ENCODE results near the gene QKI. TPM values are rescaled to one million over a fixed set of nuclear protein-coding genes. Genes with fewer than 3 reads are reported as not detected.
"Not testable (repeated sequence)": the region's sequence is repeated elsewhere in the genome, so short reads cannot be mapped to it uniquely, and the experiment has no call there.

The QKI gene
- total RNA-seq, 2 donors from 2014 or later: 9.1 to 28.0 TPM

DNA sequence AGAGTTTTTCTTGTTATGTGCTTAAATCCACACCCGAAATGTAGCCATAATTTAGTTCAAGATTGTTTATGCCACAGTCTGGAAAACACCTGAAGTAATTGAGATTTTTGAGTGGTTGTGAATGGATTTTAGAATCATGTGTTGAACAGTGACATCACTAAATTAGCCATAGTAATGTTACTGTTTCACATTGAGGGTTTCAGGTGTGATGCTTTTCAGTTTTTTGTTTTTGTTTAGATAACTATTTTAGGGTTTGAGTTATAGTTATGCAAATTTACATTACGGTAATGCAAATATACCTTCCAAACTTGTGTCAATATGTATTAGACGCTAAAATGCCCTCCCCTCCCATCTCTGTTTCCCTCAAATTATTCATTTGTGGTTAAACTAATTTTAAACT lies 22.9 kb downstream of the QKI start:
- intact Hi-C loops (cut with DNase I): no loop called here
- Histone ChIP-seq H3K36me3 (no peaks in the 10 kb centered on the region), H3K27me3 (no peaks in the 10 kb centered on the region), H3K9ac (ENCODE audit: low read depth in 2 of 2, low read length in 2 of 2) (no peak overlapping the region), H3K9me3 (no peaks in the 10 kb centered on the region), H3K4me1 (no peaks in the 10 kb centered on the region), H3K27ac (no peak overlapping the region), H3K4me3 (no peak overlapping the region)
- DNase-seq: no peak
- TF ChIP-seq, protein P1, sequence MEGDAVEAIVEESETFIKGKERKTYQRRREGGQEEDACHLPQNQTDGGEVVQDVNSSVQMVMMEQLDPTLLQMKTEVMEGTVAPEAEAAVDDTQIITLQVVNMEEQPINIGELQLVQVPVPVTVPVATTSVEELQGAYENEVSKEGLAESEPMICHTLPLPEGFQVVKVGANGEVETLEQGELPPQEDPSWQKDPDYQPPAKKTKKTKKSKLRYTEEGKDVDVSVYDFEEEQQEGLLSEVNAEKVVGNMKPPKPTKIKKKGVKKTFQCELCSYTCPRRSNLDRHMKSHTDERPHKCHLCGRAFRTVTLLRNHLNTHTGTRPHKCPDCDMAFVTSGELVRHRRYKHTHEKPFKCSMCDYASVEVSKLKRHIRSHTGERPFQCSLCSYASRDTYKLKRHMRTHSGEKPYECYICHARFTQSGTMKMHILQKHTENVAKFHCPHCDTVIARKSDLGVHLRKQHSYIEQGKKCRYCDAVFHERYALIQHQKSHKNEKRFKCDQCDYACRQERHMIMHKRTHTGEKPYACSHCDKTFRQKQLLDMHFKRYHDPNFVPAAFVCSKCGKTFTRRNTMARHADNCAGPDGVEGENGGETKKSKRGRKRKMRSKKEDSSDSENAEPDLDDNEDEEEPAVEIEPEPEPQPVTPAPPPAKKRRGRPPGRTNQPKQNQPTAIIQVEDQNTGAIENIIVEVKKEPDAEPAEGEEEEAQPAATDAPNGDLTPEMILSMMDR (IDR thresholded peaks at IDR 0.05): no peak

DNA sequence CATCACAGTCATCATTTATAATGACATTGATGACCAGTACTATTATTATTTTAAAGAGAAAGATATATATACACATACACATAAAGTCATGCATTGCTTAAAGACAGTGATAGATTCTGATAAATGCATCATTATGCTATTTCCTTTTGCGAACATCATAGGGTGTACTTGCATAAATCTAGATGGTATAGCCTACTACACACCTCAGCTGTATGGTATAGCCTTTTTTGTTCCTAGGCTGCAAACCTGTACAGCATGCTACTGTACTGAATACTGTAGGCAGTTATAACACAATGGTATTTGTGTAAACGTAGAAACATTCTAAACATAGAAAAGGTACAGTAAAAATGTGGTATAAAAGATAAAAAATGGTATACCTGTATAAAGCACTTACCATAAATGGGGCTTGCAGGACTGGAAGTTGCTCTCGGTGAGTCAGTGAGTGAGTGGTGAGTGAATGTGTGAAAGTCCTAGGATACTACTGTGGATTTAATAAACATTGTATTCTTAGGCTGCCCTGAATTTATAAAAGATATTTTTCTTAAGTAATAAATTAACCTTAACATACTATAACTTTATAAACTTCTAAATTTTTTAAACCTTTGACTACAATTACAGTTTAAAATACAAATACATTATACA lies 23.9 kb downstream of the QKI start:
- Histone ChIP-seq H3K36me3 (no peaks in the 10 kb centered on the region), H3K4me3 (no peak overlapping the region), H3K9me3 (no peaks in the 10 kb centered on the region), H3K27me3 (no peaks in the 10 kb centered on the region), H3K27ac (no peak overlapping the region), H3K9ac (ENCODE audit: low read depth in 2 of 2, low read length in 2 of 2) (no peak overlapping the region), H3K4me1 (no peaks in the 10 kb centered on the region)
- no peak for DNase-seq
- TF ChIP-seq, protein P1 (IDR thresholded peaks at IDR 0.05): no peak
- intact Hi-C loops (cut with DNase I): no loop called here

DNA sequence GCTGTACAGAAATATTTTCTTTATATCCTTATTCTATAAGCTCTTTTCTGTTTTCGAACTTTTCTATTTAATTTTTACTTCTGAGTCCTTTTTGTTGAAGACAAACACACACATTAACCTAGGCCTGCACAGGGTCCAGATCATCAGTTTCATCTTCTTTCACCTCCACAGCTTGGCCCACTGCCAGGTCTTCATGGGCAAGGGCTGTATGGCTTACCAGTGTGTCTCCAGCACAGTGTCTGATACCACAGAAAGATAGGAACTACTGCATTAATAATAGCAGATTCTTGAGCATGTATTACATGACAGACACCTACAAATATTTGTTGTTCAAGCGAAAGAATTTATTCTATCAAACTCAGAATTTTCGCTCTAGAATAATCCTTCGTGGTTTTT lies 24.4 kb downstream of the QKI start:
- intact Hi-C loops (cut with DNase I): no loop called here
- no peaks in the 10 kb centered on the region for H3K36me3 ChIP-seq
- no peaks in the 10 kb centered on the region for H3K4me1 ChIP-seq
- H3K9ac ChIP-seq (ENCODE audit: low read depth in 2 of 2, low read length in 2 of 2): no peak overlapping the region
- TF ChIP-seq, protein P1 (IDR thresholded peaks at IDR 0.05): no peak
- H3K4me3 ChIP-seq: no peak overlapping the region
- DNase-seq: no peak
- H3K9me3 ChIP-seq: no peaks in the 10 kb centered on the region
- no peak overlapping the region for H3K27ac ChIP-seq
- H3K27me3 ChIP-seq: no peaks in the 10 kb centered on the region

- H3K9ac ChIP-seq (ENCODE audit: low read depth in 2 of 2, low read length in 2 of 2); DNase-seq; H3K27me3 ChIP-seq; H3K9me3 ChIP-seq; intact Hi-C loops (cut with DNase I); H3K4me3 ChIP-seq; H3K4me1 ChIP-seq; H3K36me3 ChIP-seq; H3K27ac ChIP-seq: not testable (repeated sequence)
Observed at GRCh38 chr6:163439390-163439789, 24.9 kb downstream of the QKI start.

- no peaks in the 10 kb centered on the region for H3K27me3 ChIP-seq
- no peak overlapping the region for H3K4me3 ChIP-seq
- TF ChIP-seq, protein P1 (IDR thresholded peaks at IDR 0.05): no peak
- no peak overlapping the region for H3K9ac ChIP-seq (ENCODE audit: low read depth in 2 of 2, low read length in 2 of 2)
- H3K27ac ChIP-seq: no peak overlapping the region
- DNase-seq: no peak
- H3K36me3 ChIP-seq: no peaks in the 10 kb centered on the region
- H3K9me3 ChIP-seq: no peaks in the 10 kb centered on the region
- no peaks in the 10 kb centered on the region for H3K4me1 ChIP-seq
- intact Hi-C loops (cut with DNase I): no loop called here
Observed at GRCh38 chr6:163439997-163440396, 25.5 kb downstream of the QKI start.

- intact Hi-C loops (cut with DNase I): no loop called here
- no peaks in the 10 kb centered on the region for H3K4me1 ChIP-seq
- TF ChIP-seq, protein P1 (IDR thresholded peaks at IDR 0.05): no peak
Observed at GRCh38 chr6:163442336-163442735, 27.8 kb downstream of the QKI start.

More at GRCh38 chr6:163442336-163442735, 27.8 kb downstream of the QKI start:
- Histone ChIP-seq H3K4me3 (no peak overlapping the region), H3K27me3 (no peaks in the 10 kb centered on the region), H3K9ac (ENCODE audit: low read depth in 2 of 2, low read length in 2 of 2) (no peak overlapping the region), H3K36me3 (no peaks in the 10 kb centered on the region), H3K9me3 (no peaks in the 10 kb centered on the region), H3K27ac (no peak overlapping the region)
- no peak for DNase-seq

All from colonic mucosa (tissue), 4 donors.